ENCODE data around the gene DENND4A.
"Not testable (repeated sequence)": the region's sequence is repeated elsewhere in the genome, so short reads cannot be mapped to it uniquely, and the experiment has no call there.

Gene DENND4A

GRCh38 chr15:65757256-65757655 is 34.8 kb downstream of the DENND4A start:
- no peak for DNase-seq (ENCODE audit: low read depth)

GRCh38 chr15:65752151-65752700 is 39.9 kb downstream of the DENND4A start:
- no peak for DNase-seq (ENCODE audit: low read depth)

DNA sequence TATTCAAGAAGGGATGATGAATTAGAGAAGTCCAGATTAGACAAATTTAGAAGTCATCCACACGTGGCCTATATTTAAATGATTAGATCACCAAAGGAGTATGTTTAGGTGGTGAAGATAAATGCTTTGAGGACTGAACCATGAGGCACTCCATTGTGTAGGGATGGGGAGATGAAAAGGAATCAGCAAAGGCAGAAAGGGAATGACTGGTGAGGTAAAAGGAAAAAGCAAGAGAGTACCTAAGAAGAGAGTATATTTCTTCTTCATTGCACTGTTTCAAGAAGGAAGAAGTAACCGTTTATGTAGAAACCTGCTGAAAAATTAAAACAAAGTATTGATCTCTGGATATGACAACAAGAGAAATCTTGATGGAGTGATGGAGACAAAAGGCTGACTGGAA is 40.7 kb downstream of the DENND4A start:
- DNase-seq (ENCODE audit: low read depth) = no peak

DNA sequence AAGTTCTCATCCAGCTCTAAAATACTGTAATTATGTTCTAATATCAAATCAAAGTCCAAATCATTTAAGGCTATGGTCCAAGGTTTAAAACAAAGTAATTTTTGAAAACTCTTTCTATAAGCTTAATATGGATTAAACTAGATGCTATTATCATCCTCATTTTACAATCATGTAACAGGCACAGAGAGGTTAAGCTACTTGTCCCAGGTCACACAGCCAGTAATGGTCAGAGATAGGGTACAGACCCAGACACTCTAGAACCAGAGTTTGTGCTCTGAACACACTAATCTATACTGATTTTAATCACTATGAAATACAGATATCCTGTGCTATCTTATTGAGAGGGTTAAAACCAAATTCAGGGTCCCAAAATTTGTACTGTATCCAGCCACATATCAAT is 44.8 kb downstream of the DENND4A start:
- DNase-seq (ENCODE audit: low read depth) = no peak

DNA sequence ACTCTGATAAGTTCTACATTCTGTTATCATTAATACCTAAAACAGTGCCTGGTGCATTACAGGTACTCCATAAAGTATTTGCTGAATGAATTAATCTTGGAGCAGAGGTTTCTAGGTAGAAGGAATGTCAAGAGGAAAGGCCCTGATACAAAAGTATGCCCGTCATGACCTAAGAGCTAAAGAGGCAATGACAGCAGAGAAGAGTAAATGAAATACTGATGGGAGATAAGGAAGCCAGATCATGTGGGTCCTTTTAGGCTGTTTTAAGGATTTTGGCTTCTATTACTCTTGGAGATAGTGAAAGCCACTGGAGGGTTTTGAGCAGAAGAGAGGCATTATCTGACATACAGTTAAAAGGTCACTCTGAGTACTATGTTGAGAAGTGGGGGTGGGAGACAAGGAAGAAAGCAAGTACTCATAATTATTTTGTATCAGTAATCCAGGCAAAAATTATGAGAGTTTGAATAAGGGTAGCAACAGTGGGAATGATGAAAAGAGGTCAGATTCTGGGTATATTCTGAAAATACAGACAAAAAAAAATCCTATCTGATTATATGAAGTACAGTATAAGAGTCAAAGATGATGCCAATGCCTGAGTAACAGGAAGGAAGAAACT is 48.3 kb downstream of the DENND4A start:
- DNase-seq (ENCODE audit: low read depth) = no peak

GRCh38 chr15:65740148-65740547 is 51.9 kb downstream of the DENND4A start:
- DNase-seq (ENCODE audit: low read depth) = no peak

- no peak for DNase-seq (ENCODE audit: low read depth)
Measured at GRCh38 chr15:65738649-65739048, 53.4 kb downstream of the DENND4A start.

DNA sequence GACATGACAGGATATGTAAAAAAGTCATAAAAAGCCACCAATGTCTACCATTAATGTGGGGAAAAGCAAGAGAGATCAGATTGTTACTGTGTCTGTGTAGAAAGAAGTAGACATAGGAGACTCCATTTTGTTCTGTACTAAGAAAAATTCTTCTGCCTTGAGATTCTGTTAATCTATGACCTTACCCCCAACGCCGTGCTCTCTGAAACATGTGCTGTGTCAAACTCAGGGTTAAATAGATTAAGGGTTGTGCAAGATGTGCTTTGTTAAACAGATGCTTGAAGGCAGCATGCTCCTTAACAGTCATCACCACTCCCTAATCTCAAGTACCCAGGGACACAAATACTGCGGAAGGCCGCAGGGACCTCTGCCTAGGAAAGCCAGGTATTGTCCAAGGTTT is 58.5 kb downstream of the DENND4A start:
- not testable (repeated sequence) for DNase-seq (ENCODE audit: low read depth)

DNA sequence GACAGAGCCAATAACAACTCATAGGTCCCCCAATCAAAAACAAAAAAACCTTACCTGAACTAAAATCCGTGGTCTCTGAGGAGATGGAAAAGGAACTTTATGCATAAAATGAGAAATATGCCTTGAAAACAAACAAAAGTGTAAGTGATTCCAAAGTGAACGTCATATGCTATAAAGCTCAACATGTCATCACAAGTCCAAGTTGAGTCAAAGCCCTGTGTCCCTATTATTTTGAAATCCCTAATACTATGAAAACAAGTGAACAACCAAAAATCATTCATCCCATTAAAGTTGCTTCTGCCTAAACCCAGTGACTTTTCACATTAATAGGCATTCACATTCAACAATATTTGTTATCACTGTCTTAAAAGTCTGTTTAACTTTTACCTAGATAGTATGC is 59.4 kb downstream of the DENND4A start:
- DNase-seq (ENCODE audit: low read depth) = no peak

DNA sequence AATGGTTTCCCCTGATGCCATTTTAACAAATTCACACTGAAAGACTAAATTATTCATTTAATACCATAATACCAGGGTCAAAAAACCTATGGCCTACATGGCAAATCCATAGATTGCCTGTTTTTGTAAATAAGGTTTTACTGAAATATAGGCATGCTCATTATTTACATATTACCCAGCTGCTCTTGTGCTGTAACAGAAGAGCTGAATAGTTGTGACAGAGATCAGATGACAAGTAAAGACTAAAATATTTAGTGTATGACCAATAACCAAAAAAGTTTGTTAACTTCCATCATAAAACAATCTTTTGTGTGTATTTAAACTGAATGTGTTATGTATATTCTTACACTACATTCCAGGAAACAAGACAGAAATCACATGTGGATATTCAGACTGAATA is 60.2 kb downstream of the DENND4A start:
- DNase-seq (ENCODE audit: low read depth) = no peak

- DNase-seq (ENCODE audit: low read depth) = no peak
Measured at GRCh38 chr15:65730549-65731172, 61.4 kb downstream of the DENND4A start.

GRCh38 chr15:65724464-65725215 is 67.5 kb downstream of the DENND4A start:
- DNase-seq (ENCODE audit: low read depth) = no peak

GRCh38 chr15:65723876-65724275 is 68.2 kb downstream of the DENND4A start:
- DNase-seq (ENCODE audit: low read depth) = no peak

DNA sequence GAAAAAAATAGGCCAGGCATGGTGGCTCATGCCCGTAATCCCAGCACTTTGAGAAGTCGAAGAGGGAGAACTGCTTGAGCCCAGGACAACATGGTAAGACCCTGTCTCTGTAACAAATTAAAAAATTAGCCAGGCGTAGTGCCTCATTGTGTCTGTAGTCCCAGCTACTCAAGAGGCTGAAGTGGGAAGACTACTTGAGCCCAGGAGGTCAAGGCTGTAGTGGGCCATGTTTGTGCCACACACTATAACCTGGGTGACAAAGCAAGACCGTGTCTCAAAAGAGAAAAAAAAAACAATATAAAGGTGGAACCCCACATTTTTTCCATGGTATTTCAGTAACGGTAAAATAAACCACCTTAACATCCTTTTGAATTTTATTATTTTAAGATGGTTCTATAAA is 69.9 kb downstream of the DENND4A start:
- no peak for DNase-seq (ENCODE audit: low read depth)

- DNase-seq (ENCODE audit: low read depth) = no peak
Measured at GRCh38 chr15:65712415-65712814, 79.7 kb downstream of the DENND4A start.

- no peak for DNase-seq (ENCODE audit: low read depth)
Measured at GRCh38 chr15:65695081-65695480, 97.0 kb downstream of the DENND4A start.

- DNase-seq (ENCODE audit: low read depth) = no peak
Measured at GRCh38 chr15:65690778-65691177, 101.3 kb downstream of the DENND4A start.

- DNase-seq (ENCODE audit: low read depth) = no peak
Measured at GRCh38 chr15:65690173-65690572, 101.9 kb downstream of the DENND4A start.

DNA sequence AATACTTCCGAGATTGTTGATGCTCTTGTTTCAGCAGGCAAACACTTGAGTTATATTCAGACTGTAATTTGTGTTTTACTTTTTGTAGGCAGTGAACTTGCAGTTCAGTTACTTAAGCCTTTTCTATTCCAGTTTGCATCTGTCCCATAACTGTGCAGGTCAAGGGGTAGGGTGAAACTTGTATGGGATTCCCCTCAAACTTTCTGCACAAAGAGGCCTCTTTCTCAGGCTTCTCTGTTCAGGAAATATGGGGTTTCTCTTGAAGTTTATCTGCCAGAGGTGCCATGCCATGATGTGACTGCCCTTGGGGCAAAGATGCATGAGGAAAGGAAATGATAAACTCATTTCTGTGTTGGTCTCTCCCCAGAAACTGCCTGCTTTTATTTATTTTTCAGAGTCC is 103.6 kb downstream of the DENND4A start:
- no peak for DNase-seq (ENCODE audit: low read depth)

- no peak for DNase-seq (ENCODE audit: low read depth)
Measured at GRCh38 chr15:65682404-65682911, 109.6 kb downstream of the DENND4A start.

- no peak for DNase-seq (ENCODE audit: low read depth)
Measured at GRCh38 chr15:65680544-65680943, 111.5 kb downstream of the DENND4A start.

- DNase-seq (ENCODE audit: low read depth) = no peak
Measured at GRCh38 chr15:65676123-65676522, 116.0 kb downstream of the DENND4A start.

DNA sequence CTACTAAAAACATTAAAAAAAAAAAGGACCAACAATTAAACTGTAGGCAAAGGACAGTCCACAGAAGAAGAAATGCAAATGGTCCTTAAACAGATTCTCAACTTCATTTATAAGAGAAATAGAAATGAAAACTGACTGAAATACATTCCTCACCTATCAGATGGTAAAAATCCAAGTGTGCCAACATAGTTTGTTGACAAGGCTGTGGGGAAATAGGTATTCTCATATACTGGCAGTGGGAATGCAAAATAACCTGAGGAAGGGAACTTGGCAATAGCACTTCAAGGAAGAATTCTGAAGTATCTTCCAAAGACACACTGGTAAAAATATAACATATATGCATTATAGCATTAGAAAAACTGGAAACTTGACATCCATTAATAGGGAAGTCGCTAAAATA is 116.5 kb downstream of the DENND4A start:
- DNase-seq (ENCODE audit: low read depth) = no peak
